Measurements from ENCODE around the gene RBMS3. TPM values are rescaled to one million over a fixed set of nuclear protein-coding genes. Genes with fewer than 3 reads are reported as not detected.
A peak's percentile ranks its signal among the peaks of the same experiment; 100 is the strongest.
"Not testable (repeated sequence)": the region's sequence is repeated elsewhere in the genome, so short reads cannot be mapped to it uniquely, and the experiment has no call there.

The RBMS3 gene
- total RNA-seq, 4 donors from 2014 or later: 51.5 to 76.0 (median 66.6) TPM

DNA sequence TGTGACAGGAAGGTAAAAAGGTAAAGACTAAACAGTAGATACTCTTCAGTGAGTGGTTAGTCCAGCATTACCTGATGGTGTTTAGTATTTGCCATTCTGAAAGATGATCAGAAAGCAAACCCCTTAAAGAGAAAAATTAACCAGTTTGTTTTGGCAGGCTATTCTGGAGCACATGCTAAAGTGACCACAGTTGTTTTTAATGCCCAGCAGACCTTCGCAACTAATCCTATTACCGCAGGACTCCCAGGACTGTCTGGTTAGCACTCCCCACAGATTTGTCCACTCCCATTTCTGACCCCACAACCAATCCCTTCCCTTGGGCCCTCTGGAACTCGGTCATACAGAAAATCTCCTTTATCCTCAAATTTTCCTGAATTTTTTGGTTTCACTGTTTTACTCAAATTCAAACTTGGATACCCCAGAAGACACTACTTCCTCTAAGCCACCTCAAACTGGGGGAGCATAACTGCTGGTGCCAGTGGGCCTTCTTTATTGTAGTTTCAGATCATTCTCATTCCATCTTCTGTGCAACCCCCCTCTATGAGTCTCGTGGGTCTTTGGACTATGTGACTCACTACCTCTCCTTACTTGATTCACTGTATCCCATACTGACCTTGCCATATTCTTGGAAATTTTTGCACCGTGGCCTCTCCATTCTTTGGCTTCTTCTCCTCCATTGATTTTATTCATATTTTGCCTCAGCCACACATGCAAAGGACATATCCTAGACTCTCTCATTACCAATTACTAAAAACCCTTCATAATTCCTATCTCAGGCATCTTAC is 104.4 kb downstream of the RBMS3 start:
- ATAC-seq: no peak
- WGBS, 2 donors (ENCODE audit: low coverage in 1 of 2): 54 to 66% methylated on average over 4 to 5 of the region's 5 CpGs
- Histone ChIP-seq H3K27me3 (no peaks in the 10 kb centered on the region), H3K9me3 (no peaks in the 10 kb centered on the region), H3K4me1 (peaks cover 4 to 17% (median 10%) of the 10 kb centered on the region in 3 donors), H3K27ac (peak overlapping the region; percentile 25 to 64 (median 56)), H3K36me3 (no peaks in the 10 kb centered on the region), H3K4me3 (no peak overlapping the region)
- no peak for TF ChIP-seq POLR2AphosphoS5 (IDR thresholded peaks at IDR 0.05)
- no peak for TF ChIP-seq CTCF (IDR thresholded peaks at IDR 0.05)
- TF ChIP-seq EP300 (IDR thresholded peaks at IDR 0.05): no peak
- TF ChIP-seq POLR2A (IDR thresholded peaks at IDR 0.05): no peak

GRCh38 chr3:29389362-29389761 is 108.5 kb downstream of the RBMS3 start:
- Histone ChIP-seq H3K36me3 (no peaks in the 10 kb centered on the region), H3K9me3 (peaks cover 0 to 5% (median 0%) of the 10 kb centered on the region in 3 donors), H3K27me3 (no peaks in the 10 kb centered on the region), H3K4me3 (no peak overlapping the region), H3K4me1 (peaks cover 0 to 5% (median 0%) of the 10 kb centered on the region in 3 donors), H3K27ac (no peak overlapping the region)
- 70 to 82% methylated on average over 2 of the region's 2 CpGs for WGBS, 2 donors (ENCODE audit: low coverage in 1 of 2)
- TF ChIP-seq CTCF (IDR thresholded peaks at IDR 0.05) (no peak), EP300 (IDR thresholded peaks at IDR 0.05) (no peak), POLR2A (IDR thresholded peaks at IDR 0.05) (no peak), POLR2AphosphoS5 (IDR thresholded peaks at IDR 0.05) (no peak)
- no peak for ATAC-seq

- Histone ChIP-seq H3K4me3 (no peak overlapping the region), H3K27ac (no peak overlapping the region), H3K36me3 (no peaks in the 10 kb centered on the region), H3K4me1 (peaks cover 0 to 3% (median 0%) of the 10 kb centered on the region in 3 donors), H3K27me3 (no peaks in the 10 kb centered on the region), H3K9me3 (peaks cover 0 to 5% (median 0%) of the 10 kb centered on the region in 3 donors)
- TF ChIP-seq POLR2A (IDR thresholded peaks at IDR 0.05): no peak
- TF ChIP-seq CTCF (IDR thresholded peaks at IDR 0.05): no peak
- TF ChIP-seq EP300 (IDR thresholded peaks at IDR 0.05): no peak
- no peak for TF ChIP-seq POLR2AphosphoS5 (IDR thresholded peaks at IDR 0.05)
- ATAC-seq: no peak
Observed at GRCh38 chr3:29392625-29393388, 111.9 kb downstream of the RBMS3 start.

DNA sequence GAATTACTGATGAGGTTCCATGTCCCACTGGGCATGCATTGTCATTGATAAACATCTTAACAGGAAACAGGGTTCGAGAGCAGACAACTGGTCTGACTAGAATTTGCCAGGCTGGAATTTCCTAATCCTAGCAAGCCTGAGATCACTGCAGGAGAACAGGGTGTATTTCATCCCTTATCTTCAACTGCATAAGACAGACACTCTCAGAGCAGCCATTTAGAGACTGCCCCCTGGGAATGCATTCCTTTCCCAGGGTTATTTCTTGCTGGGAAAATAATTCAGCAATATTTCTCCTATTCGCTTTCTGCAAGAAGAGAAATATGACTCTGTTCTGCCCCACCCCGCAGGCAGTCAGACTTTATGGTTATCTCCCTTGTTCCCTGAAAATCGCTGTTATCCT is 113.1 kb downstream of the RBMS3 start:
- not testable (repeated sequence) for H3K36me3 ChIP-seq, H3K27ac ChIP-seq, H3K9me3 ChIP-seq, ATAC-seq, H3K27me3 ChIP-seq, H3K4me3 ChIP-seq
- WGBS, 2 donors (ENCODE audit: low coverage in 1 of 2): 89 to 96% methylated on average over 1 to 2 of the region's 4 CpGs
- peaks cover 0 to 13% (median 0%) of the 10 kb centered on the region in 3 donors for H3K4me1 ChIP-seq

DNA sequence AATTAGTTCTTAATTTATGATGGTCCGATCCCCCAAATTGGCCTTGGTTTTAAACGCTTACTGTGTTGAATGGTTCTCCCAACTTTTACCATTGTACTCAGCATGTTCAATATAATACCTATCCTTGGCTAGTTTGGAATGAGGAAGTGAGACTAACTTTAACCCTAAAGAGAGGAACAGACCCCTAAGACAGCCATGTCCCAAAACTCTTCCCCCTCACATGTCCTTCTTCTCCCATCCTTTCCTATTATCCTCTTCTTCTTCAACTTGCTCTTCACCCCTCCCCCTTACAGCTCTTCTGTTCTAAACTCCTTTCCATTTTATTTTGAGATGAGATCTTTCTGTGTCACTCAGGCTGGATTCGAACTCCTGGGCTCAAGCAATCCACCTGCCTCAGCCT is 116.5 kb downstream of the RBMS3 start:
- Histone ChIP-seq H3K4me1 (peaks cover 0 to 14% (median 0%) of the 10 kb centered on the region in 3 donors), H3K36me3 (no peaks in the 10 kb centered on the region), H3K27me3 (no peaks in the 10 kb centered on the region), H3K9me3 (peaks cover 0 to 5% (median 0%) of the 10 kb centered on the region in 3 donors), H3K4me3 (no peak overlapping the region), H3K27ac (no peak overlapping the region)
- WGBS, 2 donors (ENCODE audit: low coverage in 1 of 2): 83 to 93% methylated on average over 2 to 3 of the region's 3 CpGs
- TF ChIP-seq EP300 (IDR thresholded peaks at IDR 0.05): no peak
- no peak for TF ChIP-seq CTCF (IDR thresholded peaks at IDR 0.05)
- TF ChIP-seq POLR2AphosphoS5 (IDR thresholded peaks at IDR 0.05): no peak
- no peak for TF ChIP-seq POLR2A (IDR thresholded peaks at IDR 0.05)
- no peak for ATAC-seq
